ENCODE results near the gene GLP1R. TPM values are rescaled to one million over a fixed set of nuclear protein-coding genes. Genes with fewer than 3 reads are reported as not detected.

Gene GLP1R
- total RNA-seq, 4 donors from 2014 or later, result 0.38 to 0.67 TPM; not detected in 2

DNA sequence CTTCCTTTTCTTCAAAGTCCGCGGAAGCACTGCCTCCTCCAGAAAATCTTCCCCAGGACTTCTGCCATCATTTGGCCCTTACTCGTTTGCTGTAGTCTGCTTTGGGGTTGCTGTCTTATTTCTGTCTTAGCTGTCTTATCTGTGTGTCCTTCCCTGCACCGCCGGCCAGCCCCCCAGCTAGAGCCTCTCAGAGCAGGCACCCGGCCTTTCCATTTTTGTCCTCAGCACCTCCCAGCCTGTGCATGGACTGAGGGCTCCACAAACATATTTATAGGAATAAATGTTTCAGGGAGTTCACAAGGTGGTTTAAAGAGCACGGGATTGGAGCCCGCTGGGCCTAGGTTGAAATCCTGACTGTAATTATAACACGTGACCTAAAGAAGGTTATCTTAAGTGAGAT is 8.1 kb downstream of the GLP1R start:
- Histone ChIP-seq H3K9me3 (no peaks in the 10 kb centered on the region), H3K27me3 (no peaks in the 10 kb centered on the region), H3K4me1 (peaks cover 0 to 5% (median 0%) of the 10 kb centered on the region in 4 donors), H3K4me3 (no peak overlapping the region), H3K27ac (no peak overlapping the region), H3K36me3 (no peaks in the 10 kb centered on the region)
- DNase-seq, result peak in 1 of 3 donors; percentile 12
- no peak for TF ChIP-seq POLR2A (IDR thresholded peaks at IDR 0.05)
- TF ChIP-seq, protein P1, sequence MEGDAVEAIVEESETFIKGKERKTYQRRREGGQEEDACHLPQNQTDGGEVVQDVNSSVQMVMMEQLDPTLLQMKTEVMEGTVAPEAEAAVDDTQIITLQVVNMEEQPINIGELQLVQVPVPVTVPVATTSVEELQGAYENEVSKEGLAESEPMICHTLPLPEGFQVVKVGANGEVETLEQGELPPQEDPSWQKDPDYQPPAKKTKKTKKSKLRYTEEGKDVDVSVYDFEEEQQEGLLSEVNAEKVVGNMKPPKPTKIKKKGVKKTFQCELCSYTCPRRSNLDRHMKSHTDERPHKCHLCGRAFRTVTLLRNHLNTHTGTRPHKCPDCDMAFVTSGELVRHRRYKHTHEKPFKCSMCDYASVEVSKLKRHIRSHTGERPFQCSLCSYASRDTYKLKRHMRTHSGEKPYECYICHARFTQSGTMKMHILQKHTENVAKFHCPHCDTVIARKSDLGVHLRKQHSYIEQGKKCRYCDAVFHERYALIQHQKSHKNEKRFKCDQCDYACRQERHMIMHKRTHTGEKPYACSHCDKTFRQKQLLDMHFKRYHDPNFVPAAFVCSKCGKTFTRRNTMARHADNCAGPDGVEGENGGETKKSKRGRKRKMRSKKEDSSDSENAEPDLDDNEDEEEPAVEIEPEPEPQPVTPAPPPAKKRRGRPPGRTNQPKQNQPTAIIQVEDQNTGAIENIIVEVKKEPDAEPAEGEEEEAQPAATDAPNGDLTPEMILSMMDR (IDR thresholded peaks at IDR 0.05), result no peak

DNA sequence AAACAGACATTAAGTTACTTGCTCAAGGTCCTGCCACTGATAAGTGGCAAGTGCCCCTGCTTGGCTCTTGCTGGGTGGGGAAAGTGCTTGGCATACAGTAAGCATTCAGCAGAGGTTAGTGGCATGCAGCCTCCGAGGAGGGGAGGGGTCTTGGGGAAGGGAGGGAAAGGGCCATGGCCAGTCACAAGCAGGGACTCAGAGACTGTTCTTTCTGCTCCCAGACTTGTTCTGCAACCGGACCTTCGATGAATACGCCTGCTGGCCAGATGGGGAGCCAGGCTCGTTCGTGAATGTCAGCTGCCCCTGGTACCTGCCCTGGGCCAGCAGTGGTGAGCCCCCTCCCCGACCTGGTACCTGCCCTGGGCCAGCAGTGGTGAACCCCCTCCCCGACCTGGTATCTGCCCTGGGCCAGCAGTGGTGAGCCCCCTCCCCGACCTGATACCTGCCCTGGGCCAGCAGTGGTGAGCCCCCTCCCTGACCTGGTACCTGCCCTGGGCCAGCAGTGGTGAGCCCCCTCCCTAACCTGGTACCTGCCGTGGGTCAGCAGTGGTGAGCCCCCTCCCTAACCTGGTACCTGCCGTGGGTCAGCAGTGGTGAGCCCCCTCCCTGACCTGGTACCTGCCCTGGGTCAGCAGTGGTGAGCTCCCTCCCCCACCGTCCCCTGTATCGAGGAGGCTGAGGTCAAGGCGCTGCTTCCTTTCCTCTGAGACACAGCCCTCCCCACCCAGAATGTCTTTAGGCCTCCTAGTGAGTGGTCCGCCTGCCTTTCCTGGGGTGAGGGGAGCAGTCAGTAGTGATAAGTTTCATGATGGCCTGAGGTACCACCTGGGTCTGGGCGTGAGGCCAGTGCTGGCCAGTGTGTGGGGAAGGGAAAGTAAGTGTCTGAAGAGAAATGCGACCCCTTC is 8.9 kb downstream of the GLP1R start:
- no peak overlapping the region for H3K27ac ChIP-seq
- no peak overlapping the region for H3K4me3 ChIP-seq
- TF ChIP-seq, protein P1 (IDR thresholded peaks at IDR 0.05), result no peak
- TF ChIP-seq POLR2A (IDR thresholded peaks at IDR 0.05), result no peak
- peaks cover 0 to 5% (median 0%) of the 10 kb centered on the region in 4 donors for H3K4me1 ChIP-seq
- DNase-seq, result peak in 1 of 3 donors; percentile 22
- no peaks in the 10 kb centered on the region for H3K9me3 ChIP-seq
- no peaks in the 10 kb centered on the region for H3K27me3 ChIP-seq
- no peaks in the 10 kb centered on the region for H3K36me3 ChIP-seq

DNA sequence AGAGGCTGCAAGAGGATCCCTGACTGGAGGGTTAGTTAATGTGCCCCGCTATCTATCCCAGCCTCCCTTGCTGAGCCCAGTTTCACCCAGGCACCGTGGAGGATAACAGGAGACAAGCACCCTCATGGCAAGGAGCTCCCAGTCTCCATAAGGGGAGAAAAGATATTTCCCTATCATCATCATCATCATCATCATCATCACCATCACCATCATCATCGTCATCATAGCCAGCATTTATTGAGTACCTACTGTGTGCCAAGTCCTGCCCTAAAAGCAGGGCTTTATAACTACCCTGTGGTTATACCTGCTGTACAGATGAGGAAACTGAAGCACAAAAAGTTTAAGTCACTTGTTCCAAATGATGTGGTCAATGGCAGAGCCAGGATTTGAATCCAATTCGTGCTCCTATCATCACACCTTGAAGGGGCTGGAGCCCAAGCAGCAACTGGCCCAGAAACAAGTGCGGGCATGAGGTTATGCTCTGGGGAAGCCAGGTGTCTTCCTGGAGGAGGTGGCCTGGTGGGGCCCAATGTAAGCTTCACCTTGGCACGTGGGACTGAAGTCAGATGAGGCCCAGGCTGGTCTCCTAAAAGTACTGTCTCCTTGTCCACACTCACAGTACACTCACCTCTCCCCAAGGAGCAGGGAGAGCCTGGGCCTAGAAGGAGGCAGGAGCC is 10.0 kb downstream of the GLP1R start:
- H3K27ac ChIP-seq, result no peak overlapping the region
- peak in 1 of 3 donors; percentile 8 for DNase-seq
- no peaks in the 10 kb centered on the region for H3K9me3 ChIP-seq
- no peaks in the 10 kb centered on the region for H3K27me3 ChIP-seq
- H3K4me1 ChIP-seq, result peaks cover 0 to 5% (median 0%) of the 10 kb centered on the region in 4 donors
- no peak overlapping the region for H3K4me3 ChIP-seq
- TF ChIP-seq POLR2A (IDR thresholded peaks at IDR 0.05), result no peak
- TF ChIP-seq, protein P1 (IDR thresholded peaks at IDR 0.05), result no peak
- H3K36me3 ChIP-seq, result no peaks in the 10 kb centered on the region

DNA sequence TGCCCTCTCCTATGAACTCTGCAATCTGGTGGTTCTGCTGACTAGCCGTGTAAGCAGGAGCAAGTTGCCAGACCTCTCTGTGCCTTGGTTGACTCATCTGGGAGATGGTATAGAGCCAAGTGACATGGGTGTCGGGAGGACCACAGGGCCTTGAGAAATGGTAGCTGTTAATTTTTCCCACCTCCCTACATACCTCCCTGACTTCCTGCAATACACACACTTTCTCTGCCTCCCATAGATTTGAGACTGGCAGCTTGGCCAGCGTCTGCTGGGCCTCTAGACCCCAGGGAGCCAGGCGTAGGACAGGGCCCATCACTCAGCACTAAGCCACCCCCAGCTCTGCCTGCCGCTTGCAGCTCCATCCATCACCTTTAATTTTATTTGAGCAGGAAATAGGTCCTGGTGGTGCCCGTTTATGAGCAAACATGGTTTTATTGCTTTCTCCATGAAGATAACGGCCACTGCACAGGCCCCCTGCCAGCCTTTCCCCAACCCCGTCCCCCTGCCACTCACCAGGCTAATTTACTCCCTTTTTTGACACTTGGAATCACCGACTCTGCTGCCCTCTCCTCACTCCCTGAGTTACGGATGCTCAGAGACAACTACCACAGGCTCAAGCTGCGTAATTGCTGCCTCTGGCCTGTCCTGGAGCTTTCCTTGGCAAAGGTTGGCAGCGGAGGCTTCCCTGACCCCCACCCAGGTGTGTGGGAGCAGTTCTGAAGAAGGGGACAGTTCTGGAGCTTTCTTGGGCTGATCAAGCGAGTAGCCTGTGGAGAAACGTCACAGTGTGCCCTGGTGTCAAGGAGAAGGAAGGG is 11.1 kb downstream of the GLP1R start:
- Histone ChIP-seq H3K27me3 (no peaks in the 10 kb centered on the region), H3K27ac (no peak overlapping the region), H3K36me3 (no peaks in the 10 kb centered on the region), H3K4me3 (no peak overlapping the region), H3K4me1 (no peaks in the 10 kb centered on the region), H3K9me3 (no peaks in the 10 kb centered on the region)
- peak in 1 of 3 donors; percentile 30 for DNase-seq
- no peak for TF ChIP-seq POLR2A (IDR thresholded peaks at IDR 0.05)
- TF ChIP-seq, protein P1 (IDR thresholded peaks at IDR 0.05), result no peak

DNA sequence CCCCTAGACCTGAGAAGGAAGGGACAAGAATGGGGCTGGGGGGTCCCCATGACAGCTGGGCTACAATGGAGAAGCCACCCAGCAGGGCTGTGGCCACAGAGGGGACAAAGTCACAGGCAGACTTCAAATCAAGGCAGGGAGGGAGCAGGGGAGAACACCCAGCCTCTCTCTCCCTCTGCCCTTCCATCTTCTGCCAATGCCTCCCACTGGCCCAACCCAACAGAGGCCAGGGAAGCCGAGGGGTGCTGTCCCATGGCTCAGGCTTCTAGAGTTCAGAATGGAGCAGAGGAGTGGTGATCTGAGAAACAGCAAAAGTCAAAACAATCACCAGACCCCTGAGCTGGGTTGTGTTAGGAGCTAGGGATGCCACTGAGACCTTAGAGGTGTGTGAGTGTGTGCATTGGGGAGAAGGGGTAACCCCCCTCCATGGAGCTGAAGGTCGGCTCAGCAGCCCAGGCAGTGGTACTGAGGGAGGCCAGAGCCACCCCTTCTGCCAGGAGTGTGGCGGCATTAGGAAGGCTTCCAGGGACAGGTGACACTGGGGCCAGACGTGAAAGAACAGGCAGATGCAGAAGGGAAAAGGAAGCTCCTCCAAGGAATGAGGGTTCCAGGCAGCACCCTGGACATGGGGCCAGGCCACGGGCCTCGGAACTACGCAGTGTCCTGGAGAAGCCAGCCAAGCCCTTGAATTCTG is 12.0 kb downstream of the GLP1R start:
- Histone ChIP-seq H3K9me3 (no peaks in the 10 kb centered on the region), H3K27ac (no peak overlapping the region), H3K36me3 (no peaks in the 10 kb centered on the region), H3K27me3 (no peaks in the 10 kb centered on the region), H3K4me1 (no peaks in the 10 kb centered on the region), H3K4me3 (no peak overlapping the region)
- TF ChIP-seq, protein P1 (IDR thresholded peaks at IDR 0.05), result no peak
- TF ChIP-seq POLR2A (IDR thresholded peaks at IDR 0.05), result no peak
- no peak for DNase-seq

Measured in Peyer's patch (tissue), 4 donors.